Measurements from ENCODE around the gene DCANP1. TPM values are rescaled to one million over a fixed set of nuclear protein-coding genes. Genes with fewer than 3 reads are reported as not detected.

The DCANP1 gene
- total and polyA plus RNA-seq, 10 of the 15 experiments (the other 5 are each of a cell fraction or from before 2014, with no cell fraction given): 0.01 TPM; not detected in 9

DNA sequence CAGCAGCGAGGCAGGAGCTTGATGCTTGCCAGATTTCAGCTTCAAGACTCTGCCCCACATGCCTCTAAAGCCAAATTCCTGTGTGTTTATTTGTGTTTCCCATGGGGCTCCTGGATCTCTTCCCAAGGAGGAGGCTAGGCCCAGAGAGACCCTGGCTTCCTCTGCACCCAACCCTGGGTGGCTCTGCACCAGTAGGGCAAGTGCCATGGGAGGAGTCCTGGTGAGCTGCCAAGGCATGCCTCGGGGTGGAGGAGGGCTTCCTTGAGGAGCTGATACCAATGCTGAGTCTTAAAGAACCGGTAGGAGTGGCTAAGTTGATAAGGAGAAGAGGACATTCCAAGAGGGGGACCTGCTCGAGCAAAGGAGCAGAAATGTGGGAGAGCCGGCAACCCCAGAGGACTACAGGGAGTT, 11.8 kb upstream of the DCANP1 start:
- H3K36me3 ChIP-seq (ENCODE audit: control insufficient read depth in 2 of 2, insufficient read depth in 2 of 2, low read length in 1 of 2): no peaks in the 10 kb centered on the region
- no peak overlapping the region for H3K9ac ChIP-seq (ENCODE audit: control insufficient read depth, insufficient read depth, low read length)
- WGBS (ENCODE audit: insufficient coverage, insufficient replicate concordance, low lambda C conversion rate, missing lambda C conversion rate): 26% methylated on average over 5 of the region's 5 CpGs
- H3K4me1 ChIP-seq (ENCODE audit: control insufficient read depth, insufficient read depth, low read length): peaks cover 15% of the 10 kb centered on the region
- TF ChIP-seq MXI1 (IDR thresholded peaks at IDR 0.05; ENCODE audit: low read depth, low read length) (no peak), CBX3 (IDR thresholded peaks at IDR 0.05; ENCODE audit: borderline replicate concordance, low read depth) (no peak), ZNF622 (IDR thresholded peaks at IDR 0.05) (no peak), RELA (IDR thresholded peaks at IDR 0.05; ENCODE audit: borderline replicate concordance, partially characterized antibody) (no peak), IKZF2 (IDR thresholded peaks at IDR 0.05) (no peak), EZH2 (IDR thresholded peaks at IDR 0.05; ENCODE audit: borderline replicate concordance, control insufficient read depth, low read depth, low read length) (no peak), CREB1 (IDR thresholded peaks at IDR 0.05; ENCODE audit: low read depth) (no peak), SREBF2 (IDR thresholded peaks at IDR 0.05; ENCODE audit: low read length) (no peak), BACH1 (IDR thresholded peaks at IDR 0.05; ENCODE audit: borderline replicate concordance) (no peak), HCFC1 (IDR thresholded peaks at IDR 0.05; ENCODE audit: low read length) (no peak), KLF5 (IDR thresholded peaks at IDR 0.05; ENCODE audit: partially characterized antibody) (no peak)
- TF ChIP-seq, protein P1, sequence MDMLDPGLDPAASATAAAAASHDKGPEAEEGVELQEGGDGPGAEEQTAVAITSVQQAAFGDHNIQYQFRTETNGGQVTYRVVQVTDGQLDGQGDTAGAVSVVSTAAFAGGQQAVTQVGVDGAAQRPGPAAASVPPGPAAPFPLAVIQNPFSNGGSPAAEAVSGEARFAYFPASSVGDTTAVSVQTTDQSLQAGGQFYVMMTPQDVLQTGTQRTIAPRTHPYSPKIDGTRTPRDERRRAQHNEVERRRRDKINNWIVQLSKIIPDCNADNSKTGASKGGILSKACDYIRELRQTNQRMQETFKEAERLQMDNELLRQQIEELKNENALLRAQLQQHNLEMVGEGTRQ (IDR thresholded peaks at IDR 0.05; ENCODE audit: borderline replicate concordance, low read depth, low read length): no peak
- TF ChIP-seq, protein P2, sequence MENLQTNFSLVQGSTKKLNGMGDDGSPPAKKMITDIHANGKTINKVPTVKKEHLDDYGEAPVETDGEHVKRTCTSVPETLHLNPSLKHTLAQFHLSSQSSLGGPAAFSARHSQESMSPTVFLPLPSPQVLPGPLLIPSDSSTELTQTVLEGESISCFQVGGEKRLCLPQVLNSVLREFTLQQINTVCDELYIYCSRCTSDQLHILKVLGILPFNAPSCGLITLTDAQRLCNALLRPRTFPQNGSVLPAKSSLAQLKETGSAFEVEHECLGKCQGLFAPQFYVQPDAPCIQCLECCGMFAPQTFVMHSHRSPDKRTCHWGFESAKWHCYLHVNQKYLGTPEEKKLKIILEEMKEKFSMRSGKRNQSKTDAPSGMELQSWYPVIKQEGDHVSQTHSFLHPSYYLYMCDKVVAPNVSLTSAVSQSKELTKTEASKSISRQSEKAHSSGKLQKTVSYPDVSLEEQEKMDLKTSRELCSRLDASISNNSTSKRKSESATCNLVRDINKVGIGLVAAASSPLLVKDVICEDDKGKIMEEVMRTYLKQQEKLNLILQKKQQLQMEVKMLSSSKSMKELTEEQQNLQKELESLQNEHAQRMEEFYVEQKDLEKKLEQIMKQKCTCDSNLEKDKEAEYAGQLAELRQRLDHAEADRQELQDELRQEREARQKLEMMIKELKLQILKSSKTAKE (IDR thresholded peaks at IDR 0.05; ENCODE audit: low read depth, poor library complexity, severe bottlenecking): no peak
- no peak overlapping the region for H3K4me3 ChIP-seq
- H3K79me2 ChIP-seq (ENCODE audit: control insufficient read depth, insufficient read depth, low read length): no peaks in the 10 kb centered on the region
- H3K9me3 ChIP-seq (replicated peaks; ENCODE audit: control insufficient read depth, insufficient read depth, low read length): no peaks in the 10 kb centered on the region
- intact Hi-C loops (cut with micrococcal nuclease; ENCODE audit: unreplicated experiment): no loop called here
- ChIA-PET POLR2A (no interaction called here), RAD21 (ENCODE audit: unreplicated experiment) (interaction anchor here (5.0 kb wide), 1 partner anchor 92 kb away, joined by 33 read pairs; no protein-coding TSS in a partner anchor), SMC1A (ENCODE audit: uncharacterized antibody, unreplicated experiment) (interaction anchor here (2.4 to 2.8 kb wide), 2 partner anchors 91 to 94 kb away, joined by 8 to 28 read pairs; no protein-coding TSS in a partner anchor), CTCF (interaction anchor here (1.0 to 16.3 kb wide), 11 partner anchors 11 to 371 kb away, joined by 3 to 363 read pairs (median 8); partner anchors contain the start of gene DCANP1)
- no peak overlapping the region for H2AFZ ChIP-seq (ENCODE audit: control insufficient read depth, low read depth, low read length)
- no peaks in the 10 kb centered on the region for H4K20me1 ChIP-seq (ENCODE audit: control insufficient read depth, insufficient read depth)
- H3K27ac ChIP-seq (ENCODE audit: control insufficient read depth, insufficient read depth): no peak overlapping the region
- BruUV-seq (replicated peaks): no TSS peak
- FAIRE-seq: no peak
- ATAC-seq: no peak
- in situ Hi-C loops (cut with MboI): no loop called here
- H3K4me2 ChIP-seq (ENCODE audit: control insufficient read depth, insufficient read depth): no peak overlapping the region
- peaks cover 0 to 2% of the 10 kb centered on the region in 2 experiments; a peak in 3 of 4 replicates for H3K27me3 ChIP-seq (replicated peaks in 1 of 2; ENCODE audit: control insufficient read depth in 2 of 2, insufficient read depth in 2 of 2, low read length in 1 of 2)
- DNase-seq (ENCODE audit: low read depth, low spot score): no peak

All from GM12878 (cell line).